SU-DHL-6 (cell line): ENCODE measurements around the gene TBX6.
"Not testable (repeated sequence)": the region's sequence is repeated elsewhere in the genome, so short reads cannot be mapped to it uniquely, and the experiment has no call there.

Source experiments
- EZH2phosphoT487 ChIP-seq: fragments of 200-600 bp; sonication (generic), shearing (Covaris generic); conservative IDR thresholded peaks from 2 replicates; pipeline ENCODE4 v1.6.1; 2018; ENCODE audit warnings: mild to moderate bottlenecking, antibody characterized with exemption, low read length, moderate library complexity, mixed read lengths
- TF ChIP-seq, protein P1 (sequence below): fragments of 200-600 bp; sonication (generic); IDR thresholded peaks from one replicate; pipeline ENCODE4 v1.5.1; 2017; ENCODE audit warnings: antibody characterized with exemption, mild to moderate bottlenecking, low read length, moderate library complexity; ENCODE audit not compliant: insufficient read depth, poor library complexity, severe bottlenecking

DNA sequence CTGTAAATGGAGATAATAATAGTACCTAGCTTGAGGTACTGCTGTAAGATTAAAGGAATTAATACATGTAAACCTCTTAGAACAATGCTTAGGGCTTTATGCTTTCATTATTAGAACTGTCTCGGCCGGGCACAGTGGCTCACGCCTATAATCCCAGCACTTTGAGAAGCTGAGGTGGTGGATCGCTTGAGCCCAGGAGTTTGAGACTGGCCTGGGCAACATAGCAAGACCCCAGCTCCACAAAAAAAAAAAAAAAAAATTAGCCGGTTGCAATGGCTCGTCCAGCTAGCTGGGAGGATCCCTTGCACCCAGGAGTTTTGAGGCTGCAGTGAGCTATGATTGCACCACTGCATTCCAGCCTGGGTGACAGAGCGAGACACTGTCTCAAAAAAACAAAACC lies 23.1 kb upstream of the TBX6 start:
- TF ChIP-seq, protein P1, sequence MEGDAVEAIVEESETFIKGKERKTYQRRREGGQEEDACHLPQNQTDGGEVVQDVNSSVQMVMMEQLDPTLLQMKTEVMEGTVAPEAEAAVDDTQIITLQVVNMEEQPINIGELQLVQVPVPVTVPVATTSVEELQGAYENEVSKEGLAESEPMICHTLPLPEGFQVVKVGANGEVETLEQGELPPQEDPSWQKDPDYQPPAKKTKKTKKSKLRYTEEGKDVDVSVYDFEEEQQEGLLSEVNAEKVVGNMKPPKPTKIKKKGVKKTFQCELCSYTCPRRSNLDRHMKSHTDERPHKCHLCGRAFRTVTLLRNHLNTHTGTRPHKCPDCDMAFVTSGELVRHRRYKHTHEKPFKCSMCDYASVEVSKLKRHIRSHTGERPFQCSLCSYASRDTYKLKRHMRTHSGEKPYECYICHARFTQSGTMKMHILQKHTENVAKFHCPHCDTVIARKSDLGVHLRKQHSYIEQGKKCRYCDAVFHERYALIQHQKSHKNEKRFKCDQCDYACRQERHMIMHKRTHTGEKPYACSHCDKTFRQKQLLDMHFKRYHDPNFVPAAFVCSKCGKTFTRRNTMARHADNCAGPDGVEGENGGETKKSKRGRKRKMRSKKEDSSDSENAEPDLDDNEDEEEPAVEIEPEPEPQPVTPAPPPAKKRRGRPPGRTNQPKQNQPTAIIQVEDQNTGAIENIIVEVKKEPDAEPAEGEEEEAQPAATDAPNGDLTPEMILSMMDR: not testable (repeated sequence)
- TF ChIP-seq EZH2phosphoT487: not testable (repeated sequence)
